Activated naive CD8-positive, alpha-beta T cell treated with anti-CD3 and anti-CD28 coated beads, Interleukin-2, amount 50 U/mL, for 24 hours (primary cell): Measurements from ENCODE around the gene EXOSC10.
"Not testable (repeated sequence)": the region's sequence is repeated elsewhere in the genome, so short reads cannot be mapped to it uniquely, and the experiment has no call there.

Experiments used
- ATAC-seq: fragments of 150-1000 bp; cut with Tn5 transposase; one replicate; pipeline ENCODE4 v1.10.0; 2021
- DNase-seq: peaks from one replicate; pipeline ENCODE4 v3.0.0; 2021
- H3K27ac Mint-ChIP-seq: one replicate; pipeline ENCODE4 v1.8.0; 2021; ENCODE audit warnings: mild to moderate bottlenecking, mixed read lengths
- H3K27me3 Mint-ChIP-seq: one replicate; pipeline ENCODE4 v1.8.0; 2021; ENCODE audit warnings: mixed read lengths
- H3K36me3 Mint-ChIP-seq: one replicate; pipeline ENCODE4 v1.8.0; 2021; ENCODE audit warnings: low read depth, mixed read lengths
- H3K4me1 Mint-ChIP-seq: one replicate; pipeline ENCODE4 v1.8.0; 2021; ENCODE audit warnings: mixed read lengths
- H3K4me3 Mint-ChIP-seq: one replicate; pipeline ENCODE4 v1.8.0; 2021; ENCODE audit warnings: mild to moderate bottlenecking, moderate library complexity, mixed read lengths
- H3K9me3 Mint-ChIP-seq: one replicate; pipeline ENCODE4 v1.8.0; 2021; ENCODE audit warnings: mixed read lengths

EXOSC10 gene

DNA sequence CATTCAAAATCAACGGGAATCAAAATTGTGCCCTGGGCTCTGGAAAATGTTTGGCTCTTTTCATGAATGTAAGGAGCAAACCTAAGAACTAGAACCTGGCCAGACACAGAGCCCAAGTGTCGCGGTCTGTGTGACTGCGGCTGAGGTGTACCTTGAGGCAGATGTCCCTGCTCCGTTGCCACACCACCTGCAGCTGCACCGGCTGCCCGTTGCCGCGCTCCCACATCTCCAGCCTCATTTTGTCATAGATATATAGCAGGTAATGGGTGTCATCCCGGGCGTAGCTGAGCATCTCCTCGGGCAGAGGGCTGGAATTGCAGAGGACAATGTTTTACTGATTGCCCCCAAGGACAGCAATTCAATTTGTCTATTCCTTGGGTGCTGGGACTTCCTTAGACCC, 18.7 kb downstream of the EXOSC10 start:
- Mint-ChIP-seq H3K9me3 (no peaks in the 10 kb centered on the region), H3K4me1 (no peaks in the 10 kb centered on the region), H3K27me3 (no peaks in the 10 kb centered on the region), H3K36me3 (peaks cover 59% of the 10 kb centered on the region), H3K27ac (no peak overlapping the region), H3K4me3 (no peak overlapping the region)
- no peak for ATAC-seq
- DNase-seq: no peak

DNA sequence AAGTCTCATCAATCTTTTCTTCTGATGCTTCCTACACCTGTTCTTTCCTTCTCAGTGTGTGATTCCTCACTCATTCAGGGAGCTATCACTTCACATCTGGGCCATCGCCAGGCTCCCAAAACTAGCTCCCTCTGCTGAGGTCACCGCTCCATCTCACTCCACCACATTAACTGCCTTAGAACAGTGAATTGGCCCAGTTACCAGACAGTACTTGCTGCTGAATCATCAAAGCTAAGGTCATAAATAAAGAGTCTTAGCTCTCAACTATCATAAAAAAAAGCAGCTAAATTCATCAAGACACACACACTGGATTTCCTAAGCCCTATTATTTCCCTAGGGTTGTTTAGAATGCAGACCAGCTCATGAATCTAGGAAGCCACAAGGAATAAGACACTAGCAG, 21.0 kb downstream of the EXOSC10 start:
- Mint-ChIP-seq H3K27ac (peak overlapping the region; percentile 12), H3K27me3 (no peaks in the 10 kb centered on the region), H3K4me3 (no peak overlapping the region), H3K9me3 (no peaks in the 10 kb centered on the region), H3K36me3 (peaks cover 55% of the 10 kb centered on the region), H3K4me1 (no peaks in the 10 kb centered on the region)
- no peak for DNase-seq
- no peak for ATAC-seq

DNA sequence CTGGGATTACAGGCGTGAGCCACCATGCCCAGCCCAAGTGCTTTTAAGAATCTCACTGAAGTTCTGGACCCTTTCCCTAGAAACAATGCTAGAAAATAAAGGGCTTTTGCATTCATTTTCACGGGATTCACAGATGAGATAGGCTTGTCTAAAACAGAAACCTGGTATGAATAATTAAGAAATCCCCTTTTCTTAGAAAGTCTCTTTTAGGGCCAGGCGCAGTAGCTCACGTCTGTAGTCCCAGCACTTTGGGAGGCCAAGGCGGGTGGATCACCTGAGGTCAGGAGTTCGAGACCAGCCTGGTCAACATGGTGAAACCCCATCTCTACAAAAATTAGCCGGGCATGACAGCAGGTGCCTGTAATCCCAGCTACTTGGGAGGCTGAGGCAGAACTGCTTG, 26.3 kb downstream of the EXOSC10 start:
- ATAC-seq, H3K9me3 Mint-ChIP-seq, DNase-seq, H3K27me3 Mint-ChIP-seq, H3K27ac Mint-ChIP-seq, H3K4me3 Mint-ChIP-seq, H3K4me1 Mint-ChIP-seq: not testable (repeated sequence)
- peaks cover 62% of the 10 kb centered on the region for H3K36me3 Mint-ChIP-seq

DNA sequence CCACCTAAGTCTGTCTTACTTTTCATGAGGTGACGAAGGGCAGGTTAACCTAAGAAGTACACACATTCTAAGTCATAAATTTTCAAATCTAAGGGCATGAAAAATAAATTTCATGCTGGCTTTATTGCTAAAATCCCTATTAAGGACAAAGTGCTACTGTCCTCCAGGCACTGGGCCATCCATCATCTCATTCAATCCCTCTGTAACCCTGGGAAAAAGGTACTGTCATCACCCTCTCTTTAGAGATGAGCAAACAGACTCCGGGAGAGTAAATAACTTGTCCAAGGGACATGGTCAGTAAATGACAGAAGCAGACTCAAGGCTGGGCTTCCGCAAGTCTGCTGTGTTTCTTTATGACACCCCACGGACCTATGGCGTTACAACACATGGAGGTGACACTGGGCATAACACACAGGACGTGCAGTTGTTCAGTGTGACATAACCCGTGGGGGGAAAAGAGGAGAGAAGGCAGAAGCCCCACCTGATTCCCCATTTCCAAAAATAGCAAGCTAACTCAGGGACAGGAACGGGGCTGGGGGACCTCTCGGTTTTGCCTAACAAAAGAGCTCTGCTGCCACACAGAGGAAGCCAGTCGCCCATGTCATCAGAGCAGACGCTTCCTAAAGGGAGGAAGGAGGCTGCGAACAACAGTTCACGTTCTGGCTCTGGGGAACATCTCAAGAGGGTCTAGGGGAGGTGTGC, 27.3 kb downstream of the EXOSC10 start:
- no peaks in the 10 kb centered on the region for H3K9me3 Mint-ChIP-seq
- no peak overlapping the region for H3K4me3 Mint-ChIP-seq
- H3K27ac Mint-ChIP-seq: no peak overlapping the region
- no peaks in the 10 kb centered on the region for H3K27me3 Mint-ChIP-seq
- DNase-seq (no peak), ATAC-seq (no peak)
- H3K36me3 Mint-ChIP-seq: peaks cover 64% of the 10 kb centered on the region
- peaks cover 9% of the 10 kb centered on the region for H3K4me1 Mint-ChIP-seq

DNA sequence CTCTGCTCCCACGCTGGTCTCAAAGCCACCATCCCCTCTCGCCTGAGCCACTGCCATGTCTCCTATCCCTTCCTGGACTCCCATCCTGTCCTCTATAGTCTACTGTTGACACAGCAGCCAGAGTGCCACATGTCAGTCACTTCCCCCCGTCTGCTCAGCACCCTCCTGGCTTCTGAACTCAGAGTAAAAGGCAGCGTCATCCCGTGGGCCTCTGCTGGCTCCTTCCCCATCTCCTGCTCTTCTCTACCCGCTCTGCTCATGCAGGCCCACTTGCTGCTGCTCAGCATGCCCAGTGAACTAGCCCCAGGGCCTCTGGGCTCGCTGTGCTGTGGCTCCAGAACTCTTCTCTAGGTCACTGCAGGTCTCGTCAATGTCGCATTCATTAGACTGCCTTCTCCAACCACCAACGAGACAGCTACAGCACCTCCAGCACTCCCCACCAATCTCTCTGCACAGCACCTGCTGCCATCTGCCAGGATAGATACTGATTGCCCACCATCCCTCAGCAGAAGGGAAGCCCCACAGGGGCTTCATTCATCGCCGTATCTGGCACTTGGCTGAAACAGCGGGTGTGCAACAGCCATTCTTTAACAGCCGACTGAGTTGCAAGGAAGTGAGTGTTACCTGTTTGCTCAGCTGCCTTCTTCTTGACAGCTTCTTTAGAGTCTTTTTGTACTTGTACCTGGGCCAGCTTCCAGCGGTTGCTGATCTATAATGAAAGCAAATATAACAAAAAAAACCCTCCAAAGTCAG, 28.0 kb downstream of the EXOSC10 start:
- no peak for DNase-seq
- no peak for ATAC-seq
- Mint-ChIP-seq H3K9me3 (no peaks in the 10 kb centered on the region), H3K36me3 (peaks cover 61% of the 10 kb centered on the region), H3K27ac (peak overlapping the region; percentile 23), H3K27me3 (no peaks in the 10 kb centered on the region), H3K4me3 (no peak overlapping the region), H3K4me1 (peaks cover 9% of the 10 kb centered on the region)

DNA sequence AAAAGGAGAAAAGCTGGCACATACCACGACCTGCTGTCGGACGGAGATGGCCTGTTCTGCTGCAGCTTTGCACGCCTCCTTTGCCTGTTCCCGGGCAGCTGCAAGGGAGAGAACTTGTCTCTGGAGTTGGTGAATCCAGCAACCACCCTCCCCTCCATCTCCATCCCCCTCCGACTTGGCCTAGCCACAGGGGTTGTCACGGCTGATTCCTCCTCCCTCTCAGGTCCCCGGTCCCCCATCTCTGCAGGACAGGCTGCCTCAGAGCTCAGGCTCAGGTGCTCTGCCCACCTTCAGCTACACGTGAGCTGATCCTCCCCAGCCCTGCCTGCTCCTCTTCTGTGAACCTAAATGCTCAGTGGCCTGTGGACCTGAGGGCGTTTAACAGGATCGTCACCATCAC, 28.8 kb downstream of the EXOSC10 start:
- H3K27ac Mint-ChIP-seq: peak overlapping the region; percentile 23
- H3K4me3 Mint-ChIP-seq: no peak overlapping the region
- no peaks in the 10 kb centered on the region for H3K9me3 Mint-ChIP-seq
- peaks cover 58% of the 10 kb centered on the region for H3K36me3 Mint-ChIP-seq
- H3K27me3 Mint-ChIP-seq: no peaks in the 10 kb centered on the region
- ATAC-seq (no peak), DNase-seq (no peak)
- peaks cover 9% of the 10 kb centered on the region for H3K4me1 Mint-ChIP-seq

DNA sequence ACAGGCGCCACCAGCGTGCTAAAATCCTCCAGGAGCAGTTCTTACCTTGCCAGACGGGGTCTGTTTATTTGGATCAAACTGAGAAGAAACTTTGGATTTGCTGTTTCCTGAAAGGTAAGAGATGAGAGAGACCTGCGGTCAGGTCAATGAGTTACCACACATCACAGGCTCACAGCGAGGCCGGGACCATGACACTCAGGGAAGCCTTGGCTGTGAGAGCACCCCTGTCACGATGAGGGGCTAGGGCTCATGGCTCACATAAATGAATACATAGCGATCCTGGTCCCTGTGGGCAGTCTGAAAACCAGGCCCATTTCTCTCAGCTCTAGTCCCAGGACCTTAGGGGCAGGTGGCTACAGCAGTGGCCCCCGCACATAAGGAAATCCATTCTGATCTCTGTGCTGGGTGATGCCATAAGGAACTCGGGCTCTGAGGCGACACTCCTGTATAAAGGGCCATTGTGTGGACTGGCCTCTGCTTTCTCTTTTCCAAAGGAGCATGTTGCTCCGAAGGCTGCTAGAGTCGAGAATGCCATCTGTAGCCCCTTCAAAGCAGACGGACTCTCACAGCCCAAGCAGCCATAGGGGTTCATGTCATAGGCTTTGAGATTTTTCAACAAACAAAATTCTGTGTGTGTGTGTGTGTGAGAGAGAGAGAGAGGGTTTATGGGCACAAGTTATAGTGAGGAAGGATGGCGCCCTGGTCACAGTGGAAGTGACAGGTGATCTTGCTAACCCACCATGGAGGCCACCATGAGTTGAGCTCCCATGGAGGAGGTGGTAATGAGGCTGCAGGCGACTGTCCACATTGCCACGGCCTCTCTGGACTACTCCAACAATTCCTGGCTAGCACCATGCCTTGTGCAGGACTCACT, 30.8 kb downstream of the EXOSC10 start:
- Mint-ChIP-seq H3K36me3 (peaks cover 62% of the 10 kb centered on the region), H3K27ac (peak overlapping the region; percentile 77), H3K27me3 (no peaks in the 10 kb centered on the region), H3K4me1 (peaks cover 11% of the 10 kb centered on the region), H3K4me3 (no peak overlapping the region), H3K9me3 (no peaks in the 10 kb centered on the region)
- ATAC-seq: no peak
- no peak for DNase-seq

DNA sequence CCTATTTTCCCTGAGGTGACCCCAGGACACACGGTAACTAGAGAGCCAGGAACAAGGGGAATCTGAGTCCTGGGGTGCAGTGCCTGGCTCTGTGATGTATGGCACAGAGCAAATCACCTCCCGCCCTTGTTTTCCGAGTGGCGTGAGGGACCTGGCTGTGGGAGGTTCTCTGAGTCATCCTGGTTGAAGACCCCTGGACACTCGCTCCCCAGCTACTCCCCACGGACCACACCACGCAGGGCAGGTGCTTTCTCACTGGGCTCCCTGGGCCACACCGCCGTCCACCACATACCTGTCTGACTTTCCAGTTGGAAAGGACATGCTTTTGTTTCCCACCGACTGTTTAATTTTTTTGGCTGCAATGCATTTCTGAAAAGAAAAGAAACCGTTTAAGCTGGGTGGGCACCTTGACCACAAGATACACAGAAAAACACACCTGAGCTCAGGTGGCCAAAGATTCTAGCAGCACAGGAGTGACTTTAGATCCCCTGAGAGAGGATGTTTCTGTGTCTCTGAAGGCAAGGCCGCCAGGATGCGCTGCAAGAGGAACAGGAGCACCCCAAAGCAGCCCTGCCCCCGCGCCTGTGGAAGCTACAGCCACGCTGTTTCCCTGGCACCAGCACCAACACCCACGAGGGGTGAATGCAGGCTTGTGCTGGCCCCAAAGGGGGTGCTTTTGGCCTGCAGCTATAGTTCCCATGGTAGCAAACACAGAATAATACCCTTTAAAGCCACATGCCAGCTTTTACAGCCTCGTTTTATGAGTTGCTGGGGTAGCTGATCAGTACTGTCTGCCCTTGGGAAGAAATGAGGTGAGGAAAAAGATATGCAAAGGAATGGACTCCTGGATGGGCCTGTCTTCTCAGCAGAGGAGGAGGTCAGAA, 31.7 kb downstream of the EXOSC10 start:
- peaks cover 18% of the 10 kb centered on the region for H3K4me1 Mint-ChIP-seq
- no peaks in the 10 kb centered on the region for H3K27me3 Mint-ChIP-seq
- no peak for ATAC-seq
- no peak overlapping the region for H3K4me3 Mint-ChIP-seq
- no peak for DNase-seq
- H3K27ac Mint-ChIP-seq: peak overlapping the region; percentile 25
- peaks cover 66% of the 10 kb centered on the region for H3K36me3 Mint-ChIP-seq
- H3K9me3 Mint-ChIP-seq: no peaks in the 10 kb centered on the region

DNA sequence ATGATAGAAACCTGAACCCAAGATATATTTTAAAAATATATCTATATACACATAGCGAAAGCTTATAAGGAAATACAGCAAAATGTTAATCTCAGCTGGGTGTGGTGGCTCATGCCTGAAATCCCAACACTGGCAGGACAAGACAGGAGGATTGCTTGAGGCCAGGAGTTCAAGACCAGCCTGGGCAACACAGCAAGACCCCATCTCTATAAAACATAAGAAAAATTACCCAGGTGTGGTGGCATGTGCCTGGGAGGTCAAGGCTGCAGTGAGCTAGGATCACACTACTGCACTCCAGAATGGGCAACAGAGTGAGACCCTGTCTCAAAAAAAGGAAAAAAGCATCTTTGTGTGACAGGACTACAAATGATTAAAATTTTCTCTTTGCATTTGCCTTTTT, 33.9 kb downstream of the EXOSC10 start:
- no peak for DNase-seq

DNA sequence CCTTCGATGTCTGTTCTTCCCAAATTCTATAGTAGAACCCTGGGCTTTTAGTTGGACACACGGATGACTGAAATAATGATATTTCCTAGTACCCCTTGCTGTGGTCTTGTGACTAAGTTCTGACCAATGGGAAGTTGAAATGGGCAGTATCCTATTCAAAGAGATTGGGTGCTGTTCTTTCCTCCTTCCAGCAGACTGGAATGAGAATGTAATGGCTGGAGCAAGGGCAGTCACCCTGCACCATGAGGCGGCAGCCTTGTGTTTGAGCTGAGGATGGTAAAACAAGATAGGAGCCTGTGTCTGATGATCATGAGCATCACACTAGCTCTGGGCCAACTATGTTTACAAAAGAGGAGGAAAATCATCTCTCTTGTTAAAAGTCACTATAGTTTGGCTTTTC, 34.7 kb downstream of the EXOSC10 start:
- DNase-seq: no peak
- Mint-ChIP-seq H3K9me3 (no peaks in the 10 kb centered on the region), H3K36me3 (peaks cover 62% of the 10 kb centered on the region), H3K27ac (no peak overlapping the region), H3K27me3 (no peaks in the 10 kb centered on the region), H3K4me1 (peaks cover 43% of the 10 kb centered on the region), H3K4me3 (no peak overlapping the region)
- ATAC-seq: no peak

More for the DNA sequence above, 33.9 kb downstream of the EXOSC10 start:
- no peak for ATAC-seq
- no peaks in the 10 kb centered on the region for H3K9me3 Mint-ChIP-seq
- peaks cover 60% of the 10 kb centered on the region for H3K36me3 Mint-ChIP-seq
- H3K4me1 Mint-ChIP-seq: peaks cover 39% of the 10 kb centered on the region
- no peak overlapping the region for H3K27ac Mint-ChIP-seq
- H3K4me3 Mint-ChIP-seq: no peak overlapping the region
- H3K27me3 Mint-ChIP-seq: no peaks in the 10 kb centered on the region

DNA sequence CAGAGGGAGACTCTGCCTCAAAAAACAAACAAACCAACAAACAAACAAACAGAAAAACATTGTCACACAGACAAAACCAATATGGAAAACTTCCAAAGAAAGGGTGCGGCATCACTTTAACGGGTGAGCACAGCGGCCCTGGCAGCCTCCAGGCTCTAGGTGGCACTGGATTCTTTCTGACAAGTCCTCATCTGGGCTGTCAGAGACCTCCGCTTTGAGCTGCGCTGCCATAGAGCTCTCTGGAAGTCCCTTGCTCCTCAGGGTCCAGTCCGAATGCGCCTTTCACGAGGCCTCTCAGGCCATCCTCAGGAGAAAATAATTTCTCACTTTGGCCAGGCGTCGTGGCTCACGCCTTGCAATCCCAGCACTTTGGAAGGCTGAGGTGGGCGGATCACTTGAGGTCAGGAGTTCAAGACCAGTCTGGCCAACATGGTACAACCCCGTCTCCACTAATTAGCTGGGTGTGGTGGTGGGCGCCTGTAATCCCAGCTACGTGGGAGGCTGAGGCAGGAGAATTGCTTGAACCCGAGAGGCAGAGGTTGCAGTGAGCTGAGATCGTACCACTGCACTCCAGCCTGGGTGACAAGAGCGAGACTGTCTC, 35.6 kb downstream of the EXOSC10 start:
- not testable (repeated sequence) for ATAC-seq, H3K27me3 Mint-ChIP-seq, DNase-seq, H3K4me3 Mint-ChIP-seq, H3K9me3 Mint-ChIP-seq, H3K27ac Mint-ChIP-seq
- Mint-ChIP-seq H3K36me3 (peaks cover 57% of the 10 kb centered on the region), H3K4me1 (peaks cover 39% of the 10 kb centered on the region)

DNA sequence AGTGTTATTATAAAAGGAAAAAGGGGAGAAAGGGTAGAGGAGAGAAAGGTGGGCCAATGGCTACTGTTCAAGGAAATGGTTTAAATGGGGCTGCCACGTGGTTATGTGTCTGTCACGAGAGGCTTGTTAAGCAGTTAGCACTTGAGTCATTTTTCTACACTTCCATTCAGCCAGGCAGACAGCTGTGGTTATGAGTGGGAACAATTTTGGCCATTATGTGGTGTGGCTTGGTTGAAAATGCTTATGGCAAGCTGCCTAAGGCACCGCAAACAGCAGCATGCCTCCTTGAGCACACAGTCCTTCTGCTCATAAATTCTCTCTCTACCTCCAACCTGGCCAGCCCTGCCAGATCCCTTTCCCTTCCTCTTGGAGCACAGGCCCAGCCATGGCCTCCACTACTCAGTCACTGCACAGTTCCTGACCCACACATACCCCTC, 36.7 kb downstream of the EXOSC10 start:
- peaks cover 49% of the 10 kb centered on the region for H3K4me1 Mint-ChIP-seq
- peak; percentile 31 for ATAC-seq
- H3K36me3 Mint-ChIP-seq: peaks cover 60% of the 10 kb centered on the region
- DNase-seq: peak; percentile 48
- peak overlapping the region; percentile 64 for H3K27ac Mint-ChIP-seq
- H3K9me3 Mint-ChIP-seq: no peaks in the 10 kb centered on the region
- H3K4me3 Mint-ChIP-seq: peak overlapping the region; percentile 47
- H3K27me3 Mint-ChIP-seq: no peaks in the 10 kb centered on the region

DNA sequence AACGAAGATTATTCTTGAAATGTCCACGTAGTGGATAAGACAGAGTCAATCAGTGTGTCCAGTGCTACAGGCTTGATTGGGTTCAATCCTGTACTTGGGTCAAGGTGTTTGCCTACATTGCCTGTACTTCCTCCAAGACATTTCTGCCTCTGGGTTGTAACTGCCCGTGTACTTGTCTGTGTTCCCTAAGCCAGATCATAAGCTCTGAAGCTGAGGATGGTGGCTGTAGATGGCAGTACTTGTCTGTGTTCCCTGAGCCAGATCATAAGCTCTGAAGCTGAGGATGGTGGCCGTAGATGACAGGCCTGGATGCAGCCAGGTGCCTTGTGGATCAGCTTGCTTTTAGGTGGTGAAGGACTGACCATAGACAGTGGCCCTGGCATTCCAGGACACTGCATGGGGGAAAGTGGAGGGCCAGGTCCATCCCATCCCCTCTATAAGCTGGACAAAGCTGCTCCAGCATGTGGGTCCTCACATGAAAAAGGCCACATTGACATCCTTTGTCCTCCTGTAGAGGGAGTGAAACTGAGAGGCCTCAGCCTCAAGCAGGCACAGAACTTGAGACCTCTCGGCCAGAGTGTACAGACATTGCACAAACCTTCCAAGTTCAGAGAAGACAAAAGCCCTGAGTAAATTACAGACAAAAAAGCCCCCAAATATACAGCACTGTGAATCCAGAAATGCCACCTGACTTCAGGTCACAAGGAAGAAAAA, 37.9 kb downstream of the EXOSC10 start:
- Mint-ChIP-seq H3K27me3 (no peaks in the 10 kb centered on the region), H3K9me3 (no peaks in the 10 kb centered on the region), H3K27ac (peak overlapping the region; percentile 73), H3K4me1 (peaks cover 59% of the 10 kb centered on the region), H3K4me3 (peak overlapping the region; percentile 93), H3K36me3 (peaks cover 65% of the 10 kb centered on the region)
- ATAC-seq: no peak
- DNase-seq: no peak
